HL-60 (cell line): Measurements from ENCODE around the gene ZBP1.

Source experiments
- CTCF ChIP-seq: IDR thresholded peaks from one replicate; pipeline ENCODE4 v1.5.1; 2011; ENCODE audit warnings: low read length, control low read depth, inconsistent platforms; ENCODE audit not compliant: insufficient read depth
- GABPA ChIP-seq: IDR thresholded peaks from 2 replicates; pipeline ENCODE4 v1.6.1; 2012; ENCODE audit warnings: low read depth
- POLR2AphosphoS5 ChIP-seq: IDR thresholded peaks from 2 replicates; pipeline ENCODE4 v1.6.1; 2012; ENCODE audit warnings: low read depth
- REST ChIP-seq: IDR thresholded peaks from 2 replicates; pipeline ENCODE4 v1.6.1; 2012; ENCODE audit warnings: low read depth; ENCODE audit not compliant: insufficient replicate concordance
- SPI1 ChIP-seq: IDR thresholded peaks from 2 replicates; pipeline ENCODE4 v1.6.1; 2012; ENCODE audit warnings: low read depth, mild to moderate bottlenecking, borderline replicate concordance

DNA sequence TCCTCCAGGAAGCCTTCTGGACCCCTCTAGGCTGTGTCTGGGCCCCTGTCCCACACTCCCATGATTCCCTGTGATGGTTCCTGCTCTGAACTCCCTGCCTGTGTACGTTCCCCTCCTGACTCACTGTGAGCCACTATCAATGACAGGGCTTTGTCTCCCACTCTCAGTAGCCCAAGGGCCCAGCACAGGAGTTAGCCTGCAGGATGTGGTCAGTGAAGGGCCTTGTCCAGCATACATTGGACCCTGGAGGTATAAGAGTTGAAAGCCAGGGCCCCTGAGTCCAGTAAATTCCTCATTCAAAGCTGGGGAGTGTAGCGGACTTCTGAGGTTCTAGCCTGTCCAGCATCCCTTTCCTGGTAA, 19.0 kb downstream of the ZBP1 start:
- TF ChIP-seq CTCF (no peak), REST (no peak), GABPA (no peak), POLR2AphosphoS5 (no peak), SPI1 (no peak)
